A549 (cell line): ENCODE measurements around the gene EIF3M. TPM values are rescaled to one million over a fixed set of nuclear protein-coding genes. Genes with fewer than 3 reads are reported as not detected.

Experiments
- ATAC-seq, 2 experiments: fragments of 200-7000 bp in 1 of 2; fragments of >200 bp in 1 of 2; cut with Nextera tagmentation in 1 of 2; cut with Tn5 transposase in 1 of 2; 3 replicates each; pipeline versions ENCODE4 v1.8.0 to v1.9.1; 2018 to 2020; ENCODE audit warnings: mild to moderate bottlenecking in 1 of 2, moderate library complexity in 1 of 2
- CTCF ChIA-PET: fragments of 300-600 bp; sonication (Branson Sonifier 250); formaldehyde crosslinking; extraction: SDS; loops from one replicate; lab custom pipeline; 2021; ENCODE audit warnings: antibody characterized with exemption, inconsistent platforms; lab: Yijun Ruan, JAX
- POLR2A ChIA-PET: fragments of 350-600 bp; formaldehyde crosslinking; extraction: SDS; loops from one replicate; lab custom pipeline; 2021; ENCODE audit warnings: antibody characterized with exemption, inconsistent platforms; lab: Yijun Ruan, JAX
- DNase-seq, 2 experiments: peaks; one replicate each; pipeline versions ENCODE4 v3.0.0 to v3.0.0-alpha.2; 2011 to 2016; ENCODE audit warnings: low read depth in 1 of 2, low spot score in 1 of 2
- FAIRE-seq: peaks from 2 replicates; lab custom pipeline; 2011; peaks lifted over from hg19 to GRCh38; lab: Jason Lieb, UNC
- H3K27ac ChIP-seq, 2 experiments: fragments of >200 bp; sonication (Bioruptor Twin); formaldehyde crosslinking; 3 replicates each; pipeline ENCODE4 v1.5.1; 2016 to 2017
- H3K4me1 ChIP-seq: fragments of >200 bp; sonication (Bioruptor Twin); formaldehyde crosslinking; 3 replicates; pipeline ENCODE4 v1.6.1; 2016
- H3K4me2 ChIP-seq: fragments of >200 bp; sonication (Bioruptor Twin); formaldehyde crosslinking; 3 replicates; pipeline ENCODE4 v1.6.1; 2016
- H3K4me3 ChIP-seq: fragments of >200 bp; sonication (Bioruptor Twin); formaldehyde crosslinking; 3 replicates; pipeline ENCODE4 v1.5.1; 2016
- H3K9me3 ChIP-seq: fragments of >200 bp; sonication (Bioruptor Twin); formaldehyde crosslinking; 3 replicates; pipeline ENCODE4 v1.6.1; 2016
- ATOH8 ChIP-seq: fragments of 250-450 bp; sonication (Bioruptor Pico); IDR thresholded peaks from 2 replicates; pipeline ENCODE4 v1.5.0; 2020; ENCODE audit warnings: low read depth, mild to moderate bottlenecking, moderate library complexity
- BHLHE40 ChIP-seq: IDR thresholded peaks from 2 replicates; pipeline ENCODE4 v1.6.1; 2012; ENCODE audit warnings: low read depth, low read length, inconsistent platforms
- CBX2 ChIP-seq: fragments of 200-600 bp; sonication (generic); IDR thresholded peaks from 2 replicates; pipeline ENCODE4 v1.6.1; 2016; ENCODE audit warnings: low read depth, mild to moderate bottlenecking, borderline replicate concordance
- E2F6 ChIP-seq: IDR thresholded peaks from 2 replicates; pipeline ENCODE4 v1.6.1; 2012; ENCODE audit warnings: low read depth, borderline replicate concordance
- EHF ChIP-seq: fragments of 250-450 bp; sonication (Bioruptor Pico); IDR thresholded peaks from 2 replicates; pipeline ENCODE4 v1.5.0; 2020; ENCODE audit warnings: mild to moderate bottlenecking
- EHMT2 ChIP-seq: fragments of 200-600 bp; sonication (generic); IDR thresholded peaks from 2 replicates; pipeline ENCODE4 v1.6.1; 2016; ENCODE audit warnings: antibody characterized with exemption, low read depth, mild to moderate bottlenecking, moderate library complexity
- ELK1 ChIP-seq: fragments of 150-350 bp; IDR thresholded peaks from 2 replicates; pipeline ENCODE4 v1.6.1; 2014; ENCODE audit warnings: low read depth, mild to moderate bottlenecking, low read length
- EP300 ChIP-seq, 2 experiments: fragments of >200 bp; sonication (Bioruptor Twin); formaldehyde crosslinking; IDR thresholded peaks; 2 replicates in 1 of 2; 3 replicates in 1 of 2; pipeline ENCODE4 v1.6.1; 2016 to 2017
- ESRRA ChIP-seq: fragments of 150-350 bp; IDR thresholded peaks from 2 replicates; pipeline ENCODE4 v1.6.1; 2014; ENCODE audit warnings: mild to moderate bottlenecking, low read length, borderline replicate concordance
- FOSB ChIP-seq: fragments of 250-450 bp; sonication (Bioruptor Pico); IDR thresholded peaks from 2 replicates; pipeline ENCODE4 v1.5.0; 2020; ENCODE audit warnings: mild to moderate bottlenecking, moderate library complexity
- FOXS1 ChIP-seq: fragments of 250-450 bp; sonication (Bioruptor Pico); IDR thresholded peaks from 2 replicates; pipeline ENCODE4 v1.5.0; 2020; ENCODE audit warnings: mild to moderate bottlenecking, moderate library complexity
- HDAC2 ChIP-seq: fragments of 200-600 bp; sonication (generic); IDR thresholded peaks from 2 replicates; pipeline ENCODE4 v1.6.1; 2016
- HES2 ChIP-seq: fragments of >200 bp; sonication (Bioruptor Twin); formaldehyde crosslinking; IDR thresholded peaks from 2 replicates; pipeline ENCODE4 v1.6.1; 2016
- HEYL ChIP-seq: fragments of 250-450 bp; sonication (Bioruptor Pico); IDR thresholded peaks from 2 replicates; pipeline ENCODE4 v1.8.0; 2021; ENCODE audit warnings: mild to moderate bottlenecking, moderate library complexity
- HMGXB4 ChIP-seq: fragments of 250-450 bp; sonication (Bioruptor Pico); IDR thresholded peaks from 2 replicates; pipeline ENCODE4 v1.5.0; 2021; ENCODE audit warnings: mild to moderate bottlenecking, moderate library complexity, borderline replicate concordance
- MAX ChIP-seq: IDR thresholded peaks from 2 replicates; pipeline ENCODE4 v1.6.1; 2012
- MYC ChIP-seq: IDR thresholded peaks from 2 replicates; pipeline ENCODE4 v1.6.1; 2012; ENCODE audit warnings: mild to moderate bottlenecking, inconsistent platforms, low read length, improper control_type of control experiment, borderline replicate concordance
- NPAS2 ChIP-seq: fragments of 250-450 bp; sonication (Bioruptor Pico); IDR thresholded peaks from 2 replicates; pipeline ENCODE4 v1.8.0; 2022; ENCODE audit warnings: mild to moderate bottlenecking, moderate library complexity, borderline replicate concordance
- NR3C1 ChIP-seq: fragments of >200 bp; sonication (Bioruptor Twin); formaldehyde crosslinking; IDR thresholded peaks from 3 replicates; pipeline ENCODE4 v1.6.1; 2017
- POLR2A ChIP-seq: IDR thresholded peaks from 2 replicates; pipeline ENCODE4 v1.6.1; 2012; ENCODE audit warnings: mild to moderate bottlenecking, low read length
- POLR2AphosphoS2 ChIP-seq: conservative IDR thresholded peaks from 2 replicates; pipeline ENCODE4 v1.6.1; 2012; ENCODE audit warnings: low read length, improper control_type of control experiment, inconsistent platforms
- RFX5 ChIP-seq: fragments of 450-650 bp; IDR thresholded peaks from 2 replicates; pipeline ENCODE4 v1.7.1; 2014; ENCODE audit warnings: antibody characterized with exemption, mild to moderate bottlenecking, moderate library complexity
- USF2 ChIP-seq: fragments of 450-650 bp; IDR thresholded peaks from 2 replicates; pipeline ENCODE4 v1.6.1; 2014; ENCODE audit warnings: antibody characterized with exemption
- ZNF302 ChIP-seq: fragments of 250-450 bp; sonication (Bioruptor Pico); IDR thresholded peaks from 2 replicates; pipeline ENCODE4 v1.9.0; 2021; ENCODE audit warnings: inconsistent platforms, mild to moderate bottlenecking, moderate library complexity
- WGBS: methylation state at CpG from one replicate; pipeline ENCODE4 v1.1.6; 2017; ENCODE audit errors: missing lambda C conversion rate; 5-methylcytosine and 5-hydroxymethylcytosine counted together
- polyA plus RNA-seq, 4 experiments: library from polyadenylated mRNA; depleted of rRNA in 3 of 4; stranded (reverse); fragments of >200 nt; fragmentation: RNase III in 1 of 4; extraction: RNeasy Plus Mini Kit Qiagen cat#74134 plus additional on column Dnase treatment in 1 of 4; gene quantifications; 2 replicates in 3 of 4; 3 replicates in 1 of 4; pipeline ENCODE4 v1.2.3, GENCODE V29; 2011 to 2017

EIF3M gene
- polyA plus RNA-seq, 2 of the 4 experiments (the other 2 are of a cell fraction): 436 to 890 TPM

GRCh38 chr11:32574421-32574820, 9.2 kb upstream of the EIF3M start:
- H3K9me3 ChIP-seq: no peaks in the 10 kb centered on the region
- ChIA-PET POLR2A (no interaction called here), CTCF (no interaction called here)
- ATAC-seq (no peak), DNase-seq (no peak), FAIRE-seq (no peak)
- TF ChIP-seq EHF (no peak), E2F6 (no peak), FOSB (no peak), ZNF302 (CRISPR knock-in tag) (no peak), EHMT2 (no peak), POLR2AphosphoS2 (no peak), RFX5 (no peak), CBX2 (no peak), ESRRA (no peak), HMGXB4 (CRISPR knock-in tag) (no peak), MYC (no peak), ATOH8 (CRISPR knock-in tag) (no peak), NPAS2 (CRISPR knock-in tag) (no peak), HDAC2 (no peak), ELK1 (no peak), BHLHE40 (no peak), MAX (no peak), NR3C1 (no peak), POLR2A (no peak), EP300 (IDR thresholded peaks at IDR 0.05) (no peak)
- WGBS: 89% methylated on average over 4 of the region's 4 CpGs
- H3K4me2 ChIP-seq: no peak overlapping the region
- no peaks in the 10 kb centered on the region for H3K4me1 ChIP-seq
- H3K27ac ChIP-seq: no peak overlapping the region
- no peak overlapping the region for H3K4me3 ChIP-seq

- no peaks in the 10 kb centered on the region for H3K4me1 ChIP-seq
These were observed 8.6 kb upstream of the EIF3M start for GRCh38 chr11:32575070-32575469.

More at GRCh38 chr11:32575070-32575469, 8.6 kb upstream of the EIF3M start:
- DNase-seq (no peak), ATAC-seq (no peak), FAIRE-seq (no peak)
- CTCF ChIA-PET: interaction anchor here (1.0 kb wide), 1 partner anchor 9 kb away, joined by 3 read pairs; the partner anchor contains the start of gene EIF3M
- no peak overlapping the region for H3K27ac ChIP-seq
- no peak overlapping the region for H3K4me2 ChIP-seq
- WGBS: 36% methylated on average over 2 of the region's 2 CpGs
- no peaks in the 10 kb centered on the region for H3K9me3 ChIP-seq
- POLR2A ChIA-PET: no interaction called here
- no peak overlapping the region for H3K4me3 ChIP-seq
- TF ChIP-seq HMGXB4 (CRISPR knock-in tag) (no peak), USF2 (no peak), HES2 (no peak), HEYL (no peak), FOXS1 (CRISPR knock-in tag) (no peak), MYC (no peak)
- TF ChIP-seq, all 56 proteins: peak for 0
